ENCODE measurements around the gene EBNA1BP2. TPM values are rescaled to one million over a fixed set of nuclear protein-coding genes. Genes with fewer than 3 reads are reported as not detected.

EBNA1BP2 gene
- total RNA-seq, 1 donor from 2014 or later = 34.5 TPM

DNA sequence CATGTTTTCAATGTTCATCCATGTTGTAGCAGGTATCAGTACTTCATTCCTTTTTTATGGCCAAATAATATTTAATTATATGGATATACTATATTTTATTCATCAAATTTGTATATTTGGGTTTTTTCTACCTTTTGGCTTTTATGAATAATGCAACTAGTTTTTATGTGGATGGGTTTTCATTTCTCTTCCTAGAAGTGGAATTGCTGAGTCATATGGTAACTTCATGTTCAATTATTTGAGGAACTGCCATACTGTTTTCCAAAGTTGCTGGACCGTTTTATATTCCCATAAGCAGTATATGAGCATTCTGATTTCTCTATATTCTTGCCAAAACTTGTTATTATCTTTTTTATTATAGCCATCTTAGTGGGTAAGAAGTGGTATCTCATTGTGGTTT lies 16.0 kb upstream of the EBNA1BP2 start:
- H3K4me1 Mint-ChIP-seq (ENCODE audit: low read depth) = no peaks in the 10 kb centered on the region
- H3K4me3 Mint-ChIP-seq (ENCODE audit: unreplicated experiment) = no peak overlapping the region
- H3K36me3 Mint-ChIP-seq (ENCODE audit: low read depth) = peaks cover 5% of the 10 kb centered on the region
- H3K9me3 Mint-ChIP-seq (ENCODE audit: low read depth) = peaks cover 20% of the 10 kb centered on the region
- H3K27ac Mint-ChIP-seq (ENCODE audit: unreplicated experiment) = no peak overlapping the region
- TF ChIP-seq, protein P1, sequence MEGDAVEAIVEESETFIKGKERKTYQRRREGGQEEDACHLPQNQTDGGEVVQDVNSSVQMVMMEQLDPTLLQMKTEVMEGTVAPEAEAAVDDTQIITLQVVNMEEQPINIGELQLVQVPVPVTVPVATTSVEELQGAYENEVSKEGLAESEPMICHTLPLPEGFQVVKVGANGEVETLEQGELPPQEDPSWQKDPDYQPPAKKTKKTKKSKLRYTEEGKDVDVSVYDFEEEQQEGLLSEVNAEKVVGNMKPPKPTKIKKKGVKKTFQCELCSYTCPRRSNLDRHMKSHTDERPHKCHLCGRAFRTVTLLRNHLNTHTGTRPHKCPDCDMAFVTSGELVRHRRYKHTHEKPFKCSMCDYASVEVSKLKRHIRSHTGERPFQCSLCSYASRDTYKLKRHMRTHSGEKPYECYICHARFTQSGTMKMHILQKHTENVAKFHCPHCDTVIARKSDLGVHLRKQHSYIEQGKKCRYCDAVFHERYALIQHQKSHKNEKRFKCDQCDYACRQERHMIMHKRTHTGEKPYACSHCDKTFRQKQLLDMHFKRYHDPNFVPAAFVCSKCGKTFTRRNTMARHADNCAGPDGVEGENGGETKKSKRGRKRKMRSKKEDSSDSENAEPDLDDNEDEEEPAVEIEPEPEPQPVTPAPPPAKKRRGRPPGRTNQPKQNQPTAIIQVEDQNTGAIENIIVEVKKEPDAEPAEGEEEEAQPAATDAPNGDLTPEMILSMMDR (IDR thresholded peaks at IDR 0.05) = no peak
- no peak for DNase-seq (ENCODE audit: low spot score)
- no peaks in the 10 kb centered on the region for H3K27me3 Mint-ChIP-seq (ENCODE audit: low read depth)

DNA sequence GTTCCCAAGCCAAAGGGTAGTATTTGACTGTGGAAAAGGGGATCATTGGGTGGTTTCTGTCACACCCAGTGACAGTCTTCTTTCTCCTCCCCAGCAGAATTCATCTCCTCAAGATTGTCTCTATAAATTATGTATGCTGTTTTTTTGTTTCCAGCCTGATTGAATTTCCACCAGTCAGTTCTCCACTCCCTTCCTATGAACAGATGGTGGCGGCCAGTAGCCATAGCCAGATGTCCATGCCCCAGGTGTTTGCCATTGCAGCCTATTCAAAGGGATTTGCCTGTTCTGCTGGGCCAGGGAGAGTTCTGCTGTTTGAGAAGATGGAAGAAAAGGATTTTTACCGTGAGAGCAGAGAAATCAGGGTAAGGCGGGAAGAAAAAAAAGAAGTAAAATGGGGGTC lies 12.9 kb upstream of the EBNA1BP2 start:
- H3K36me3 Mint-ChIP-seq (ENCODE audit: low read depth) = peaks cover 1% of the 10 kb centered on the region
- no peak overlapping the region for H3K4me3 Mint-ChIP-seq (ENCODE audit: unreplicated experiment)
- H3K27ac Mint-ChIP-seq (ENCODE audit: unreplicated experiment) = no peak overlapping the region
- TF ChIP-seq, protein P1 (IDR thresholded peaks at IDR 0.05) = no peak
- DNase-seq (ENCODE audit: low spot score) = no peak
- H3K27me3 Mint-ChIP-seq (ENCODE audit: low read depth) = no peaks in the 10 kb centered on the region
- peaks cover 13% of the 10 kb centered on the region for H3K9me3 Mint-ChIP-seq (ENCODE audit: low read depth)
- H3K4me1 Mint-ChIP-seq (ENCODE audit: low read depth) = no peaks in the 10 kb centered on the region

GRCh38 chr1:43184388-43184787 lies 12.3 kb upstream of the EBNA1BP2 start:
- DNase-seq (ENCODE audit: low spot score) = no peak
- no peaks in the 10 kb centered on the region for H3K27me3 Mint-ChIP-seq (ENCODE audit: low read depth)
- peaks cover 7% of the 10 kb centered on the region for H3K9me3 Mint-ChIP-seq (ENCODE audit: low read depth)
- H3K36me3 Mint-ChIP-seq (ENCODE audit: low read depth) = no peaks in the 10 kb centered on the region
- no peak overlapping the region for H3K4me3 Mint-ChIP-seq (ENCODE audit: unreplicated experiment)
- no peak overlapping the region for H3K27ac Mint-ChIP-seq (ENCODE audit: unreplicated experiment)
- TF ChIP-seq, protein P1 (IDR thresholded peaks at IDR 0.05) = no peak
- H3K4me1 Mint-ChIP-seq (ENCODE audit: low read depth) = no peaks in the 10 kb centered on the region

GRCh38 chr1:43177691-43178090 lies 5.6 kb upstream of the EBNA1BP2 start:
- H3K36me3 Mint-ChIP-seq (ENCODE audit: low read depth) = peaks cover 4% of the 10 kb centered on the region
- no peaks in the 10 kb centered on the region for H3K9me3 Mint-ChIP-seq (ENCODE audit: low read depth)
- H3K27ac Mint-ChIP-seq (ENCODE audit: unreplicated experiment) = no peak overlapping the region
- peaks cover 1% of the 10 kb centered on the region for H3K4me1 Mint-ChIP-seq (ENCODE audit: low read depth)
- DNase-seq (ENCODE audit: low spot score) = no peak
- TF ChIP-seq, protein P1 (IDR thresholded peaks at IDR 0.05) = no peak
- no peak overlapping the region for H3K4me3 Mint-ChIP-seq (ENCODE audit: unreplicated experiment)
- peaks cover 12% of the 10 kb centered on the region for H3K27me3 Mint-ChIP-seq (ENCODE audit: low read depth)

DNA sequence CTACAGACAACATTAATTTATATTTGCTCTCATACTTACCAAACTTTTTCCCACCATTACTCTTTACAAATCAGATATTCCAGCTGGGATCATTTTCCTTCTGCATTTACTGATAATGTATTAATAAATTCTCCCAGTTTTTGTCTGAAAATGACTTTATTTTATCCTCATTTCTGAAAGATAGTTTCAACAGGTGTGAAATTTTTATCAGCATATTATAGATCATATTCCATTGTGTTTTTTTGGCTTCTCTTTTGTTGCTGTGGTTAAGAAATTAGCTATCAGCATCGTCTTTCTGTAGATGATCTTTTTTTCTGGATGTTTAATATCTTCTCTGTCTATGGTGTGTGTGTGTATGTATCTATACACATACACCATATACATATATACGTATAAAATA lies 2.8 kb upstream of the EBNA1BP2 start:
- H3K4me1 Mint-ChIP-seq (ENCODE audit: low read depth) = peaks cover 20% of the 10 kb centered on the region
- H3K36me3 Mint-ChIP-seq (ENCODE audit: low read depth) = peaks cover 4% of the 10 kb centered on the region
- DNase-seq (ENCODE audit: low spot score) = no peak
- H3K27ac Mint-ChIP-seq (ENCODE audit: unreplicated experiment) = no peak overlapping the region
- peaks cover 12% of the 10 kb centered on the region for H3K27me3 Mint-ChIP-seq (ENCODE audit: low read depth)
- H3K4me3 Mint-ChIP-seq (ENCODE audit: unreplicated experiment) = no peak overlapping the region
- no peaks in the 10 kb centered on the region for H3K9me3 Mint-ChIP-seq (ENCODE audit: low read depth)
- TF ChIP-seq, protein P1 (IDR thresholded peaks at IDR 0.05) = no peak
